ENCODE results near the gene GOLIM4. TPM values are rescaled to one million over a fixed set of nuclear protein-coding genes. Genes with fewer than 3 reads are reported as not detected.

The GOLIM4 gene
- total RNA-seq, 1 experiment from 2014 or later = 35.4 TPM

DNA sequence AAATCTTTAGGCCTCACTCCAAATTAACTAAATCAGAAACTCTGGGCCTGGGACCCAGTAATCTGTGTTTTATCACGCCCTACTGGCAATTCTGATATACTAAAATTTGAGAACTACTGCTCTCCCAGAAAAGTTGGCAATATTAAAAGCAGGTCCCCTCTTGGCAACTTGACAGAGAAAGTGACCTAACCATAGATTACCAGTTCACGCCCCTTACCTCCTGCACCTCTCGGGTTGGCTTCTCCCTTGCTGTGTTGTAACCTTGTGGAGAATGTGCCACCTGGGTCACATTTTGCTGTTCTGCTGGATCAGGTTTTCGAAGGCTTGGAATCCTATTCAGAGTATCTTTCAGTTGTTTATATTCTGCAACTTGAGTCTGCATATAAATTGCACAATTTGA lies 59.1 kb downstream of the GOLIM4 start:
- TF ChIP-seq, protein P1, sequence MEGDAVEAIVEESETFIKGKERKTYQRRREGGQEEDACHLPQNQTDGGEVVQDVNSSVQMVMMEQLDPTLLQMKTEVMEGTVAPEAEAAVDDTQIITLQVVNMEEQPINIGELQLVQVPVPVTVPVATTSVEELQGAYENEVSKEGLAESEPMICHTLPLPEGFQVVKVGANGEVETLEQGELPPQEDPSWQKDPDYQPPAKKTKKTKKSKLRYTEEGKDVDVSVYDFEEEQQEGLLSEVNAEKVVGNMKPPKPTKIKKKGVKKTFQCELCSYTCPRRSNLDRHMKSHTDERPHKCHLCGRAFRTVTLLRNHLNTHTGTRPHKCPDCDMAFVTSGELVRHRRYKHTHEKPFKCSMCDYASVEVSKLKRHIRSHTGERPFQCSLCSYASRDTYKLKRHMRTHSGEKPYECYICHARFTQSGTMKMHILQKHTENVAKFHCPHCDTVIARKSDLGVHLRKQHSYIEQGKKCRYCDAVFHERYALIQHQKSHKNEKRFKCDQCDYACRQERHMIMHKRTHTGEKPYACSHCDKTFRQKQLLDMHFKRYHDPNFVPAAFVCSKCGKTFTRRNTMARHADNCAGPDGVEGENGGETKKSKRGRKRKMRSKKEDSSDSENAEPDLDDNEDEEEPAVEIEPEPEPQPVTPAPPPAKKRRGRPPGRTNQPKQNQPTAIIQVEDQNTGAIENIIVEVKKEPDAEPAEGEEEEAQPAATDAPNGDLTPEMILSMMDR (IDR thresholded peaks at IDR 0.05) = no peak
- TF ChIP-seq SIN3A (IDR thresholded peaks at IDR 0.05; ENCODE audit: borderline replicate concordance, insufficient read depth, low read depth, low read length) (no peak), POLR2AphosphoS5 (IDR thresholded peaks at IDR 0.05; ENCODE audit: low read depth, low read length) (no peak), TCF7L2 (IDR thresholded peaks at IDR 0.05; ENCODE audit: low read depth, low read length) (no peak)
- TF ChIP-seq, protein P2, sequence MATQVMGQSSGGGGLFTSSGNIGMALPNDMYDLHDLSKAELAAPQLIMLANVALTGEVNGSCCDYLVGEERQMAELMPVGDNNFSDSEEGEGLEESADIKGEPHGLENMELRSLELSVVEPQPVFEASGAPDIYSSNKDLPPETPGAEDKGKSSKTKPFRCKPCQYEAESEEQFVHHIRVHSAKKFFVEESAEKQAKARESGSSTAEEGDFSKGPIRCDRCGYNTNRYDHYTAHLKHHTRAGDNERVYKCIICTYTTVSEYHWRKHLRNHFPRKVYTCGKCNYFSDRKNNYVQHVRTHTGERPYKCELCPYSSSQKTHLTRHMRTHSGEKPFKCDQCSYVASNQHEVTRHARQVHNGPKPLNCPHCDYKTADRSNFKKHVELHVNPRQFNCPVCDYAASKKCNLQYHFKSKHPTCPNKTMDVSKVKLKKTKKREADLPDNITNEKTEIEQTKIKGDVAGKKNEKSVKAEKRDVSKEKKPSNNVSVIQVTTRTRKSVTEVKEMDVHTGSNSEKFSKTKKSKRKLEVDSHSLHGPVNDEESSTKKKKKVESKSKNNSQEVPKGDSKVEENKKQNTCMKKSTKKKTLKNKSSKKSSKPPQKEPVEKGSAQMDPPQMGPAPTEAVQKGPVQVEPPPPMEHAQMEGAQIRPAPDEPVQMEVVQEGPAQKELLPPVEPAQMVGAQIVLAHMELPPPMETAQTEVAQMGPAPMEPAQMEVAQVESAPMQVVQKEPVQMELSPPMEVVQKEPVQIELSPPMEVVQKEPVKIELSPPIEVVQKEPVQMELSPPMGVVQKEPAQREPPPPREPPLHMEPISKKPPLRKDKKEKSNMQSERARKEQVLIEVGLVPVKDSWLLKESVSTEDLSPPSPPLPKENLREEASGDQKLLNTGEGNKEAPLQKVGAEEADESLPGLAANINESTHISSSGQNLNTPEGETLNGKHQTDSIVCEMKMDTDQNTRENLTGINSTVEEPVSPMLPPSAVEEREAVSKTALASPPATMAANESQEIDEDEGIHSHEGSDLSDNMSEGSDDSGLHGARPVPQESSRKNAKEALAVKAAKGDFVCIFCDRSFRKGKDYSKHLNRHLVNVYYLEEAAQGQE (IDR thresholded peaks at IDR 0.05; ENCODE audit: insufficient read depth in 1 of 2, low read depth in 2 of 2, low read length in 1 of 2) = no peak
- no peak overlapping the region for H3K27ac ChIP-seq (ENCODE audit: low read length)
- POLR2A ChIA-PET = no interaction called here
- no TSS peak for BruUV-seq (replicated peaks)
- intact Hi-C loops (cut with micrococcal nuclease; ENCODE audit: unreplicated experiment) = no loop called here
- no peaks in the 10 kb centered on the region for H3K4me1 ChIP-seq (ENCODE audit: control insufficient read depth, insufficient read depth, low read length)
- CTCF ChIA-PET = no interaction called here
- H3K4me3 ChIP-seq (ENCODE audit: low read depth in 2 of 2, low read length in 2 of 2) = no peak overlapping the region
- H3K36me3 ChIP-seq (ENCODE audit: control insufficient read depth, insufficient read depth, low read length) = no peaks in the 10 kb centered on the region
- no peaks in the 10 kb centered on the region for H3K27me3 ChIP-seq (ENCODE audit: control insufficient read depth, insufficient read depth, low read length)
- in situ Hi-C loops (cut with HindIII; ENCODE audit: low pct_unique_long_range_greater_than_20kb, low sequenced_read_pairs) = no loop called here
- ATAC-seq (no peak), DNase-seq (ENCODE audit: low read depth, low spot score) (no peak)
- no peaks in the 10 kb centered on the region for H3K9me3 ChIP-seq (ENCODE audit: control insufficient read depth, insufficient read depth, low read depth, low read length)

DNA sequence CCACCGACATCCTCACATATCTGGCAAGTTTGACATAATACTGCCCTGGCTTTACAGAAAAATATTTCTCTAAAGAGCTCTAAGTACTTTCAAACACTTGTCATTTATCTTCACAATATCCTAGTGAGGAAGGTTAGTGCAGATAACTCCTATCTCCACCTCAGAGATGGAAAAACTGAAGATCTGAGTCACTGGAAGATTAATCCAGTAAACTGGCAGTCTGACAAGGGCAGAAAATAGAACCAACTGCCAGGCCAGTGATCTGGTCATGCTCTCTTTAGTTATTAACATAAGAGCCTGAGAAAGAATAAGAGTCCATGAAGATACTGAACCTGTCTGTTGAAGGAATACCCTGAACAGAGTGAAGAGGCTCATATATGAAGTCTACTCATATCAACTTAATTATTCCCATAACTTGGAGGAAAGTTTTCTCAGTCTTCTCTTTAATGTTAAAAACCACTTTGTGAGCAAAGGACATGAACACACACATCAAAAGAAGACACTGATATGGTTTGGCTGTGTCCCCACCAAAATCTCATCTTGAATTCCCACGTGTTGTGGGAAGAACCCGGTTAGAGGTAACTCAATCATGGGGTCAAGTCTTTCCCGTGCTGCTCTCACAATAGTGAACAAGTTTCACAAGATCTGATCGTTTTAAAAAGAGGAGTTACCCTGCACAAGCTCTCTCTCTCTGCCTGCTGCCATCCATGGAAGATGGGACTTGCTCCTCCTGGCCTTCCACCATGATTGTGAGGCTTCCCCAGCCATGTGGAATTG lies 61.4 kb downstream of the GOLIM4 start:
- no peaks in the 10 kb centered on the region for H3K27me3 ChIP-seq (ENCODE audit: control insufficient read depth, insufficient read depth, low read length)
- intact Hi-C loops (cut with micrococcal nuclease; ENCODE audit: unreplicated experiment) = no loop called here
- ATAC-seq = no peak
- ChIA-PET POLR2A (no interaction called here), CTCF (no interaction called here)
- in situ Hi-C loops (cut with HindIII; ENCODE audit: low pct_unique_long_range_greater_than_20kb, low sequenced_read_pairs) = no loop called here
- no peak for TF ChIP-seq POLR2AphosphoS5 (IDR thresholded peaks at IDR 0.05; ENCODE audit: low read depth, low read length)
- no peak for TF ChIP-seq TCF7L2 (IDR thresholded peaks at IDR 0.05; ENCODE audit: low read depth, low read length)
- TF ChIP-seq, protein P1 (IDR thresholded peaks at IDR 0.05) = no peak
- no peak for TF ChIP-seq SIN3A (IDR thresholded peaks at IDR 0.05; ENCODE audit: borderline replicate concordance, insufficient read depth, low read depth, low read length)
- TF ChIP-seq, protein P2 (IDR thresholded peaks at IDR 0.05; ENCODE audit: insufficient read depth in 1 of 2, low read depth in 2 of 2, low read length in 1 of 2) = no peak
- no peak for DNase-seq (ENCODE audit: low read depth, low spot score)
- no peaks in the 10 kb centered on the region for H3K4me1 ChIP-seq (ENCODE audit: control insufficient read depth, insufficient read depth, low read length)
- H3K36me3 ChIP-seq (ENCODE audit: control insufficient read depth, insufficient read depth, low read length) = no peaks in the 10 kb centered on the region
- H3K27ac ChIP-seq (ENCODE audit: low read length) = no peak overlapping the region
- no TSS peak for BruUV-seq (replicated peaks)
- H3K4me3 ChIP-seq (ENCODE audit: low read depth in 2 of 2, low read length in 2 of 2) = no peak overlapping the region
- H3K9me3 ChIP-seq (ENCODE audit: control insufficient read depth, insufficient read depth, low read depth, low read length) = no peaks in the 10 kb centered on the region

Data from Panc1 (cell line).